ENCODE results near the gene CELSR1.

Gene CELSR1

DNA sequence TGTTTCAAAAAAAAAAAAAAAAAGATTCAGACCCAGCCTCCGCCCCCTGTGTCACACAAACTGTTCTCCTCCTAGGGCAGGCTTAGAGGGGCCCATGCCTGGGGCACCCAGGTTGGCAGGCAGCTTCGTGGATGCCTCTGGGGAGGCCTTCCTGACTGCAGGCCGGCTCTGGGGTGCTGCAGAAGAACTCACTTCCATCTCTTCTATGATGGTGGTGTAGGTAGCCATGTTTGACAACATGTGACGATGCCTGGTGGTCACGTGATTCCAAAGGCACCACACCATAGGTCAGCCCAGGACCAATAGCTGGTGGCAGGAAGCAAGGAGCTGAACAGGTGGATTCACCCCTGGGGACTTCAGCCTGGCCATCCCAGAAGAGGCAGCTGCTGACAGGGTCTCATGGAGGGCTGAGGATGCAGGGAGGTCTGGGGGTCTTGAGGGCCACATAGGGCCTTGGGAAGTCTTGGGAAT is 24.1 kb upstream of the CELSR1 start:
- no peaks in the 10 kb centered on the region for H4K20me1 ChIP-seq (ENCODE audit: insufficient read depth, low read length)
- H2AFZ ChIP-seq (ENCODE audit: low read depth, low read length) = peak overlapping the region; percentile 94
- peak overlapping the region; percentile 73 for H3K4me3 ChIP-seq (ENCODE audit: low read length)
- TF ChIP-seq, protein P1, sequence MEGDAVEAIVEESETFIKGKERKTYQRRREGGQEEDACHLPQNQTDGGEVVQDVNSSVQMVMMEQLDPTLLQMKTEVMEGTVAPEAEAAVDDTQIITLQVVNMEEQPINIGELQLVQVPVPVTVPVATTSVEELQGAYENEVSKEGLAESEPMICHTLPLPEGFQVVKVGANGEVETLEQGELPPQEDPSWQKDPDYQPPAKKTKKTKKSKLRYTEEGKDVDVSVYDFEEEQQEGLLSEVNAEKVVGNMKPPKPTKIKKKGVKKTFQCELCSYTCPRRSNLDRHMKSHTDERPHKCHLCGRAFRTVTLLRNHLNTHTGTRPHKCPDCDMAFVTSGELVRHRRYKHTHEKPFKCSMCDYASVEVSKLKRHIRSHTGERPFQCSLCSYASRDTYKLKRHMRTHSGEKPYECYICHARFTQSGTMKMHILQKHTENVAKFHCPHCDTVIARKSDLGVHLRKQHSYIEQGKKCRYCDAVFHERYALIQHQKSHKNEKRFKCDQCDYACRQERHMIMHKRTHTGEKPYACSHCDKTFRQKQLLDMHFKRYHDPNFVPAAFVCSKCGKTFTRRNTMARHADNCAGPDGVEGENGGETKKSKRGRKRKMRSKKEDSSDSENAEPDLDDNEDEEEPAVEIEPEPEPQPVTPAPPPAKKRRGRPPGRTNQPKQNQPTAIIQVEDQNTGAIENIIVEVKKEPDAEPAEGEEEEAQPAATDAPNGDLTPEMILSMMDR (IDR thresholded peaks at IDR 0.05; ENCODE audit: low read depth, low read length) = no peak
- no peak for TF ChIP-seq EZH2phosphoT487 (IDR thresholded peaks at IDR 0.05; ENCODE audit: low read depth)
- no peak overlapping the region for H3K27ac ChIP-seq (ENCODE audit: low read length)
- peak overlapping the region; percentile 55 for H3K9ac ChIP-seq (ENCODE audit: low read length)
- H3K9me3 ChIP-seq (ENCODE audit: insufficient read depth, low read length) = peaks cover 4% of the 10 kb centered on the region; the same call in 1 of the 2 replicates
- no peaks in the 10 kb centered on the region for H3K36me3 ChIP-seq (replicated peaks; ENCODE audit: low read depth, low read length)
- H3K4me1 ChIP-seq (ENCODE audit: low read length) = peaks cover 25% of the 10 kb centered on the region
- H3K79me2 ChIP-seq (ENCODE audit: low read length) = no peaks in the 10 kb centered on the region
- H3K27me3 ChIP-seq (ENCODE audit: low read depth, low read length) = no peaks in the 10 kb centered on the region
- peak overlapping the region; percentile 93 for H3K4me2 ChIP-seq (ENCODE audit: low read length)

DNA sequence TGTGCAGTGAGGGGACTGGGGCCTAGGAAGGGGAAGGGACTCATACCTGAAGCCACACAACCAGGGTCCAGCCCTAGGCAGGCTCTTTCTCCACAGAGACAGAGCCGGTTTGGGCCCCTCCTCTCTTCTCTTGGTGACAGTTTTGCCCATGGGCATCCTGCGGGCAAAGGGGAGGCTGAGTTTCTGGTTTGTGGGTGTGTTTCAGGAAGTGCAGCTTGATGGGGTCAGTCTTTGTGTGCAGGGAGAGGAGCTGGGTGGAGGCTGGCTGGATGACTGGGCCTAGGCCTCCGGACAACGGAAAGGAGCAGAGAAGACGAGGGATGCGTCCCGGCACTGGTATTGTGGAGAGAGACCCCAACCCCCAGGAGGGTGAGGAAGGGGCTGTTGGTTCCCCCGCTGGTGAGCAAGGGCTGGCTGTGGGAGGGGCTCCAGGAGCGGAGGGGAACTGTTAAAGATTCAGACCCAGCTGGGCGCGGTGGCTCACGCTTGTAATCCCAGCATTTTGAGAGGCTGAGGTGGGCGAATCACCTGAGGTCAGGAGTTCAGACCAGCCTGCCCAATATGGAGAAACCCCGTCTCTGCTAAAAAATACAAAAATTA is 23.4 kb upstream of the CELSR1 start:
- H3K4me2 ChIP-seq (ENCODE audit: low read length) = peak overlapping the region; percentile 93
- no peaks in the 10 kb centered on the region for H3K36me3 ChIP-seq (replicated peaks; ENCODE audit: low read depth, low read length)
- H3K9ac ChIP-seq (ENCODE audit: low read length) = no peak overlapping the region
- no peak overlapping the region for H2AFZ ChIP-seq (ENCODE audit: low read depth, low read length)
- peaks cover 4% of the 10 kb centered on the region; the same call in 1 of the 2 replicates for H3K9me3 ChIP-seq (ENCODE audit: insufficient read depth, low read length)
- no peaks in the 10 kb centered on the region for H3K79me2 ChIP-seq (ENCODE audit: low read length)
- H3K4me3 ChIP-seq (ENCODE audit: low read length) = peak overlapping the region; percentile 73
- no peak overlapping the region for H3K27ac ChIP-seq (ENCODE audit: low read length)
- H3K27me3 ChIP-seq (ENCODE audit: low read depth, low read length) = no peaks in the 10 kb centered on the region
- peaks cover 25% of the 10 kb centered on the region for H3K4me1 ChIP-seq (ENCODE audit: low read length)
- no peaks in the 10 kb centered on the region for H4K20me1 ChIP-seq (ENCODE audit: insufficient read depth, low read length)
- TF ChIP-seq EZH2phosphoT487 (IDR thresholded peaks at IDR 0.05; ENCODE audit: low read depth) = no peak
- TF ChIP-seq, protein P1 (IDR thresholded peaks at IDR 0.05; ENCODE audit: low read depth, low read length) = no peak

DNA sequence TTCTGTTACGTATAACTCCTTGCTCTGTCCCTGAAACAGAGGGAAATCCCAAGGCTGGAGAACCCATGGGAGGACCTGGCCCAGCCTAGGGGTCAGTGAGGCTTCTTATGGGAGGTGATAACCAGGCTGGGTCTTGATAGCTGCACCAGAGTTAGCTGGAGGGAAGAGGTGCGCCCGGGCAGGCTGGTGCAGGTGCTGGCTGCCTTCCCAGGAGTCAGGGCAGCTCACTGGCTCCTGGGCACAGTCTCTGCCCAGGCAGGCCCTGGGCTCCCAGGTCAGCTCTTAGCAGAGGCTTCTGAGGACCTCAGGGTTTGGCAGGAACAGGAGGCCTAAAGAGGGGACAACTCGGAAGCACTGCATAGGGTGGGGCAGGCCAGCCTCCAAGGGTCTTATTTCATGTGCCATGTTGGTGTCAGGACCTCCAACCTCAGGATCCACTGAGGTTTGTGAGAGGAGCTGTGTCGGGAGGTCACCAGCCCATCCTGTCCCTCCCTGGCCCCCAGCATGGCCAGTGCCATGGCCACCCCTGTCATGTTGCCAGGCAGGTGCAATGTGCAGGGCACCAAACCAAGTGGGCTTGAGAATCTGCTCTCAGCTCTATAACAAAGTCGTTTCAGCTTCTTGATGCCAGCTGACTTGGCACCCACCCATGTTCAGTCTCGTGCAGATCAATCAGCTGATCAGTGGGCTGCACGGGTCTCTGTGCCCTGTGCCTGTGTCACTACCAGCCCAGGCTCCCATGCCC is 20.5 kb upstream of the CELSR1 start:
- Histone ChIP-seq H4K20me1 (ENCODE audit: insufficient read depth, low read length) (no peaks in the 10 kb centered on the region), H3K9me3 (ENCODE audit: insufficient read depth, low read length) (peaks cover 8% of the 10 kb centered on the region; the same call in 1 of the 2 replicates), H3K36me3 (replicated peaks; ENCODE audit: low read depth, low read length) (no peaks in the 10 kb centered on the region), H3K9ac (ENCODE audit: low read length) (no peak overlapping the region), H3K27ac (ENCODE audit: low read length) (no peak overlapping the region), H3K4me3 (ENCODE audit: low read length) (no peak overlapping the region), H3K27me3 (ENCODE audit: low read depth, low read length) (peaks cover 4% of the 10 kb centered on the region; the same call in 1 of the 2 replicates), H2AFZ (ENCODE audit: low read depth, low read length) (no peak overlapping the region), H3K4me2 (ENCODE audit: low read length) (no peak overlapping the region), H3K79me2 (ENCODE audit: low read length) (no peaks in the 10 kb centered on the region), H3K4me1 (ENCODE audit: low read length) (peaks cover 15% of the 10 kb centered on the region)
- TF ChIP-seq EZH2phosphoT487 (IDR thresholded peaks at IDR 0.05; ENCODE audit: low read depth) = no peak
- TF ChIP-seq, protein P1 (IDR thresholded peaks at IDR 0.05; ENCODE audit: low read depth, low read length) = no peak

DNA sequence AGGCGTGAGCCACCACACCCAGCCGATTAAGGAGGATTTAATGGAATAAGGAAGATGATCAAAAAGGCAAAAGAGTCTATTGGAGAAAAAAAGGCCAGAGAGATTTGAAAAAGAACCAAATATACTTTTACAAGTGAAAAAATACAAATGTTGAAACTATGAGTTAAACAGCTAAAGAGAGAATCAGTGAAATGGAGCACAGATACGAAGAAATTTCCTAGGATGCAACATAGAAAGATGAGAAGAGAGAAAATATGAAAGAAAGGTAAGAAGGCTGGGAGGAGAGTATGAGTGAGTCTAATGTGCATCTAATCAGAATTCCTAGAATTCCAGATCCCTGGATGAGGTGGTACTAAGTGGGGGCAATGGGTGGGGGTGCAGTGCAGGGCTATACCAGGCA is 19.4 kb upstream of the CELSR1 start:
- H3K4me3 ChIP-seq (ENCODE audit: low read length) = no peak overlapping the region
- H3K4me1 ChIP-seq (ENCODE audit: low read length) = peaks cover 5% of the 10 kb centered on the region
- TF ChIP-seq, protein P1 (IDR thresholded peaks at IDR 0.05; ENCODE audit: low read depth, low read length) = no peak
- no peak for TF ChIP-seq EZH2phosphoT487 (IDR thresholded peaks at IDR 0.05; ENCODE audit: low read depth)
- H3K4me2 ChIP-seq (ENCODE audit: low read length) = no peak overlapping the region
- H3K27me3 ChIP-seq (ENCODE audit: low read depth, low read length) = peaks cover 4% of the 10 kb centered on the region; the same call in 1 of the 2 replicates
- no peaks in the 10 kb centered on the region for H3K36me3 ChIP-seq (replicated peaks; ENCODE audit: low read depth, low read length)
- no peak overlapping the region for H3K9ac ChIP-seq (ENCODE audit: low read length)
- H4K20me1 ChIP-seq (ENCODE audit: insufficient read depth, low read length) = no peaks in the 10 kb centered on the region
- H3K9me3 ChIP-seq (ENCODE audit: insufficient read depth, low read length) = peaks cover 9% of the 10 kb centered on the region; the same call in 1 of the 2 replicates
- H3K27ac ChIP-seq (ENCODE audit: low read length) = no peak overlapping the region
- H2AFZ ChIP-seq (ENCODE audit: low read depth, low read length) = no peak overlapping the region
- H3K79me2 ChIP-seq (ENCODE audit: low read length) = no peaks in the 10 kb centered on the region

All from OCI-LY3 (cell line).